ENCODE data around the gene FXR2. TPM values are rescaled to one million over a fixed set of nuclear protein-coding genes. Genes with fewer than 3 reads are reported as not detected.
A peak's percentile ranks its signal among the peaks of the same experiment; 100 is the strongest.

FXR2 gene
- total RNA-seq, 1 donor from 2014 or later: 44.2 TPM

DNA sequence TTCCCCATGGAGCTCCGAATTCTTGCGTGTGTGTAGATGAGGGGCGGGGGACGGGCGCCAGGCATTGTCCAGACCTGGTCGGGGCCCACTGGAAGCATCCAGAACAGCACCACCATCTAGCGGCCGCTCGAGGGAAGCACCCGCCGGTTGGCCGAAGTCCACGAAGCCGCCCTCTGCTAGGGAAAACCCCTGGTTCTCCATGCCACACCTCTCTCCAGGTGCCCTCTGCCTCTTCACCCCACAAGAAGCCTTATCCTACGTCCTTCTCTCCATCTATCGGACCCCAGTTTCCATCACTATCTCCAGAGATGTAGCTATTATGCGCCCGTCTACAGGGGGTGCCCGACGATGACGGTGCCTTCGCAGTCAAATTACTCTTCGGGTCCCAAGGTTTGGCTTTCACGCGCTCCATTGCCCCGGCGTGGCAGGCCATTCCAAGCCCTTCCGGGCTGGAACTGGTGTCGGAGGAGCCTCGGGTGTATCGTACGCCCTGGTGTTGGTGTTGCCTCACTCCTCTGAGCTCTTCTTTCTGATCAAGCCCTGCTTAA lies 53.6 kb downstream of the FXR2 start:
- H3K9me3 Mint-ChIP-seq: no peaks in the 10 kb centered on the region
- peak; percentile 91 for DNase-seq (ENCODE audit: extremely low spot score, unreplicated experiment)
- H3K27me3 Mint-ChIP-seq: no peaks in the 10 kb centered on the region
- H3K36me3 Mint-ChIP-seq: peaks cover 4% of the 10 kb centered on the region
- H3K4me1 Mint-ChIP-seq (ENCODE audit: unreplicated experiment): peaks cover 42% of the 10 kb centered on the region
- H3K4me3 Mint-ChIP-seq: peak overlapping the region; percentile 95
- peak overlapping the region; percentile 97 for H3K27ac Mint-ChIP-seq
- TF ChIP-seq, protein P1, sequence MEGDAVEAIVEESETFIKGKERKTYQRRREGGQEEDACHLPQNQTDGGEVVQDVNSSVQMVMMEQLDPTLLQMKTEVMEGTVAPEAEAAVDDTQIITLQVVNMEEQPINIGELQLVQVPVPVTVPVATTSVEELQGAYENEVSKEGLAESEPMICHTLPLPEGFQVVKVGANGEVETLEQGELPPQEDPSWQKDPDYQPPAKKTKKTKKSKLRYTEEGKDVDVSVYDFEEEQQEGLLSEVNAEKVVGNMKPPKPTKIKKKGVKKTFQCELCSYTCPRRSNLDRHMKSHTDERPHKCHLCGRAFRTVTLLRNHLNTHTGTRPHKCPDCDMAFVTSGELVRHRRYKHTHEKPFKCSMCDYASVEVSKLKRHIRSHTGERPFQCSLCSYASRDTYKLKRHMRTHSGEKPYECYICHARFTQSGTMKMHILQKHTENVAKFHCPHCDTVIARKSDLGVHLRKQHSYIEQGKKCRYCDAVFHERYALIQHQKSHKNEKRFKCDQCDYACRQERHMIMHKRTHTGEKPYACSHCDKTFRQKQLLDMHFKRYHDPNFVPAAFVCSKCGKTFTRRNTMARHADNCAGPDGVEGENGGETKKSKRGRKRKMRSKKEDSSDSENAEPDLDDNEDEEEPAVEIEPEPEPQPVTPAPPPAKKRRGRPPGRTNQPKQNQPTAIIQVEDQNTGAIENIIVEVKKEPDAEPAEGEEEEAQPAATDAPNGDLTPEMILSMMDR (conservative IDR thresholded peaks at IDR 0.05): peak; percentile 78

GRCh38 chr17:7560172-7561027 lies 54.3 kb downstream of the FXR2 start:
- H3K4me1 Mint-ChIP-seq (ENCODE audit: unreplicated experiment): peaks cover 46% of the 10 kb centered on the region
- H3K36me3 Mint-ChIP-seq: peaks cover 4% of the 10 kb centered on the region
- no peak for DNase-seq (ENCODE audit: extremely low spot score, unreplicated experiment)
- H3K27ac Mint-ChIP-seq: peak overlapping the region; percentile 97
- no peaks in the 10 kb centered on the region for H3K9me3 Mint-ChIP-seq
- H3K4me3 Mint-ChIP-seq: peak overlapping the region; percentile 95
- H3K27me3 Mint-ChIP-seq: no peaks in the 10 kb centered on the region
- TF ChIP-seq, protein P1 (conservative IDR thresholded peaks at IDR 0.05): peak; percentile 74

DNA sequence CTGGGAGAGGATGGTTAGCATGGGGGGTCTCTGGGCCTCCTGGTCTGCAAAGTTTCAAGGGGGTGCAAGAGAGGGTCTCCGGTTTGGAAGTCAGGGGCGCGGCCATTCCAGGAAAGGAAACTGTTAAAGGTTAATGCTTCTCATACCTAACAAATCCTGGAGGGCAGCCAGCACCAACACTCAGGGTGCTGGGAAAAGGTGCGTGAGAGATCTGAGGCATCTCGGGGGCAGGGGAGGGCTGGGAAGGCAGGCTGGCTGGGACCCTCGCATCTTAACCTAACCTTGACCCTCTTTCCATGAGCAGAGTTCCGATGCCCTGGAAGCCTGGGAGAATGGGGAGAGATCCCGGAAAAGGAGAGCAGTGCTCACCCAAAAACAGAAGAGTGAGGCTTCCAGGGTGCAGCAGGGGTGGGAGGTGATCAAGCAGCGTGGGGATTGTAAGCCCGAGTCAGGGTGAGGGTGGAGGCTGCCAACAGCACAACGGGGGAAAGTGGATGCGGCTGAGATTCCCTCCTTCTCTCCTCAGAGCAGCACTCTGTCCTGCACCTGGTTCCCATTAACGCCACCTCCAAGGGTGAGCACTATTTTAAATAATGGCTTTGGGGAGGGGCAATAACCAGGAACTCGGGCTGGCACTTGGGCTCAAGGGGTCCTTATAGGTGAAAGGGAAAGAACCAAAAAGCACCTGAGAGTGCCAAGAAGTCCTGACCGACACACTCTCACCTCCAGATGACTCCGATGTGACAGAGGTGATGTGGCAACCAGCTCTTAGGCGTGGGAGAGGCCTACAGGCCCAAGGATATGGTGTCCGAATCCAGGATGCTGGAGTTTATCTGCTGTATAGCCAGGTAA lies 55.2 kb downstream of the FXR2 start:
- Mint-ChIP-seq H3K27ac (peak overlapping the region; percentile 97), H3K4me3 (peak overlapping the region; percentile 95), H3K36me3 (peaks cover 4% of the 10 kb centered on the region), H3K27me3 (no peaks in the 10 kb centered on the region), H3K4me1 (ENCODE audit: unreplicated experiment) (peaks cover 51% of the 10 kb centered on the region), H3K9me3 (no peaks in the 10 kb centered on the region)
- TF ChIP-seq, protein P1 (conservative IDR thresholded peaks at IDR 0.05): no peak
- no peak for DNase-seq (ENCODE audit: extremely low spot score, unreplicated experiment)

GRCh38 chr17:7558544-7559319 lies 56.0 kb downstream of the FXR2 start, which contains the start of gene TNFSF13:
Gene TNFSF13 (plus strand): TSS chr17:7558750. CDS start chr17:7559040, 290 bp downstream.
- Mint-ChIP-seq H3K4me1 (ENCODE audit: unreplicated experiment) (peaks cover 46% of the 10 kb centered on the region), H3K27ac (peak within 1 kb of the TSS; percentile 97), H3K9me3 (no peaks in the 10 kb centered on the region), H3K4me3 (peak within 1 kb of the TSS; percentile 80), H3K27me3 (no peaks in the 10 kb centered on the region), H3K36me3 (peaks cover 4% of the 10 kb centered on the region)
- TF ChIP-seq, protein P1 (conservative IDR thresholded peaks at IDR 0.05): no peak
- DNase-seq (ENCODE audit: extremely low spot score, unreplicated experiment): no peak

Measured in type B pancreatic cell (in vitro differentiated cells).